Adrenal gland (tissue), 5 donors: ENCODE results near the gene MACROD2.

Experiments used
- POLR2A ChIP-seq, 2 donors: fragments of 450-650 bp; IDR thresholded peaks; one replicate each; pipeline ENCODE4 v1.6.1; 2017; ENCODE audit warnings: antibody characterized with exemption in 2 of 2, mild to moderate bottlenecking in 2 of 2, moderate library complexity in 1 of 2
- TF ChIP-seq, protein P1 (sequence below), 6 experiments: fragments of 450-650 bp in 4 of 6; fragments of 200-600 bp in 2 of 6; sonication (generic) in 1 of 6; IDR thresholded peaks; 1 replicate in 5 of 6; 2 replicates in 1 of 6; pipeline versions ENCODE4 v1.5.1 to v1.8.0; 2016 to 2021; ENCODE audit warnings: antibody characterized with exemption in 6 of 6, mild to moderate bottlenecking in 2 of 6, moderate library complexity in 1 of 6
- donor health status: DM: no; HTN: no; CAD: no.

DNA sequence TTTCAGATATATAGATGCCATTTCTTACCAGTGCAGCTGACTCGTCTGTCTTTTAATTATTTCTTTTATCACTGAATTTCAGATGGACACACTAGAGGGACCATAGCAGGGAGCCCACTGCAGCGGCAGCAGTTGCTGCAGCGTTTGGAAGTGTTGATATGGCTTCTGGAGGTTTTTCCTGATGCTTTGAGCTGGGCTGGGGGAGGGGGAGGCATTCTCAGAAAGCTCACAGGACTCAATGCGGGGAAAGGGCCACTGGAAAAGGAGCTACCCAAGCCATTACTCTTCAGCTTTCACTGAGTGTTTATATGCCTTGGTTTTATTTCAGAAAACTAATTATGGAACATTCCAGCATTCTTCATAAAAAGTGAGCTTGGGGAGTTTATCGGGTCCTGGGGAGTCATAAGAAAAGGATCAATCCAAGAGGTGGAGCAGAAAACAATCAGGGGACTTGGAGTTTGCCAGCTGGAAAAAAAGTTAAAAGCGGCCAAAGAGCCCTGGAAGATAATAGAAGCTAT lies 1082.5 kb downstream of the MACROD2 start:
- TF ChIP-seq POLR2A (IDR thresholded peaks at IDR 0.05), result no peak
- TF ChIP-seq, protein P1, sequence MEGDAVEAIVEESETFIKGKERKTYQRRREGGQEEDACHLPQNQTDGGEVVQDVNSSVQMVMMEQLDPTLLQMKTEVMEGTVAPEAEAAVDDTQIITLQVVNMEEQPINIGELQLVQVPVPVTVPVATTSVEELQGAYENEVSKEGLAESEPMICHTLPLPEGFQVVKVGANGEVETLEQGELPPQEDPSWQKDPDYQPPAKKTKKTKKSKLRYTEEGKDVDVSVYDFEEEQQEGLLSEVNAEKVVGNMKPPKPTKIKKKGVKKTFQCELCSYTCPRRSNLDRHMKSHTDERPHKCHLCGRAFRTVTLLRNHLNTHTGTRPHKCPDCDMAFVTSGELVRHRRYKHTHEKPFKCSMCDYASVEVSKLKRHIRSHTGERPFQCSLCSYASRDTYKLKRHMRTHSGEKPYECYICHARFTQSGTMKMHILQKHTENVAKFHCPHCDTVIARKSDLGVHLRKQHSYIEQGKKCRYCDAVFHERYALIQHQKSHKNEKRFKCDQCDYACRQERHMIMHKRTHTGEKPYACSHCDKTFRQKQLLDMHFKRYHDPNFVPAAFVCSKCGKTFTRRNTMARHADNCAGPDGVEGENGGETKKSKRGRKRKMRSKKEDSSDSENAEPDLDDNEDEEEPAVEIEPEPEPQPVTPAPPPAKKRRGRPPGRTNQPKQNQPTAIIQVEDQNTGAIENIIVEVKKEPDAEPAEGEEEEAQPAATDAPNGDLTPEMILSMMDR (IDR thresholded peaks at IDR 0.05), result no peak
